ENCODE results near the gene ARAP3. TPM values are rescaled to one million over a fixed set of nuclear protein-coding genes. Genes with fewer than 3 reads are reported as not detected.

ARAP3 gene
- total and polyA plus RNA-seq, 9 of the 15 experiments (the other 6 are each of a cell fraction or from before 2014, with no cell fraction given), result 0.83 to 25.7 (median 6.4) TPM

GRCh38 chr5:141663506-141663905 lies 18.5 kb downstream of the ARAP3 start (continued):
- TF ChIP-seq GABPB1 (CRISPR knock-in tag; IDR thresholded peaks at IDR 0.05), result no peak

- Histone ChIP-seq H3K9me1 (ENCODE audit: control insufficient read depth, insufficient read depth, low read length) (peaks cover 5% of the 10 kb centered on the region), H3K79me2 (ENCODE audit: control insufficient read depth, insufficient read depth, low read length) (no peaks in the 10 kb centered on the region), H3K27ac (ENCODE audit: extremely low read depth, low read depth, low read length) (no peak overlapping the region), H3K4me3 (no peak overlapping the region), H3K36me3 (ENCODE audit: control insufficient read depth, insufficient read depth, low read length) (peaks cover 6% of the 10 kb centered on the region; the same call in 1 of the 3 replicates), H2AFZ (ENCODE audit: low read depth, low read length) (no peak overlapping the region), H3K9me3 (replicated peaks; ENCODE audit: control insufficient read depth, insufficient read depth, low read depth, low read length) (no peaks in the 10 kb centered on the region), H4K20me1 (replicated peaks; ENCODE audit: control insufficient read depth, insufficient read depth, low read length) (no peaks in the 10 kb centered on the region), H3K27me3 (ENCODE audit: control insufficient read depth in 2 of 2, insufficient read depth in 2 of 2, low read length in 2 of 2) (no peaks in the 10 kb centered on the region), H3K4me2 (ENCODE audit: insufficient read depth, low read length) (no peak overlapping the region), H3K4me1 (replicated peaks in 1 of 2; ENCODE audit: control insufficient read depth in 2 of 2, insufficient read depth in 2 of 2, low read length in 2 of 2) (peaks cover 5 to 12% of the 10 kb centered on the region in 2 experiments; a peak in 4 of 5 replicates), H3K9ac (ENCODE audit: insufficient read depth in 1 of 2, low read depth in 2 of 2, low read length in 2 of 2) (no peak overlapping the region)
- in situ Hi-C loops (cut with MboI) (no loop called here), intact Hi-C loops (cut with micrococcal nuclease) (loop anchor here (10.0 kb wide), 2 partner anchors 303 to 483 kb away; partner anchors contain the start of gene RNF14)
- CTCF ChIA-PET (ENCODE audit: low intra/inter-chr PET ratio), result no interaction called here
- TF ChIP-seq, protein P1, sequence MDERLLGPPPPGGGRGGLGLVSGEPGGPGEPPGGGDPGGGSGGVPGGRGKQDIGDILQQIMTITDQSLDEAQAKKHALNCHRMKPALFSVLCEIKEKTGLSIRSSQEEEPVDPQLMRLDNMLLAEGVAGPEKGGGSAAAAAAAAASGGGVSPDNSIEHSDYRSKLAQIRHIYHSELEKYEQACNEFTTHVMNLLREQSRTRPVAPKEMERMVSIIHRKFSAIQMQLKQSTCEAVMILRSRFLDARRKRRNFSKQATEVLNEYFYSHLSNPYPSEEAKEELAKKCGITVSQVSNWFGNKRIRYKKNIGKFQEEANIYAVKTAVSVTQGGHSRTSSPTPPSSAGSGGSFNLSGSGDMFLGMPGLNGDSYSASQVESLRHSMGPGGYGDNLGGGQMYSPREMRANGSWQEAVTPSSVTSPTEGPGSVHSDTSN (CRISPR knock-in tag; IDR thresholded peaks at IDR 0.05; ENCODE audit: low read depth), result no peak
- TF ChIP-seq, protein P1 (tag; conservative IDR thresholded peaks at IDR 0.05; ENCODE audit: low read depth), result no peak
- TF ChIP-seq ETS2 (tag; IDR thresholded peaks at IDR 0.05; ENCODE audit: borderline replicate concordance, poor library complexity, severe bottlenecking) (no peak), ZNF75A (CRISPR knock-in tag; IDR thresholded peaks at IDR 0.05) (no peak), NR1H2 (CRISPR knock-in tag; IDR thresholded peaks at IDR 0.05) (no peak), RUNX1 (IDR thresholded peaks at IDR 0.05; ENCODE audit: low read depth) (no peak), HOXB6 (CRISPR knock-in tag; IDR thresholded peaks at IDR 0.05; ENCODE audit: borderline replicate concordance) (no peak), SMC3 (conservative IDR thresholded peaks at IDR 0.05; ENCODE audit: insufficient read depth, low read depth, low read length) (no peak)
- TF ChIP-seq, protein P2, sequence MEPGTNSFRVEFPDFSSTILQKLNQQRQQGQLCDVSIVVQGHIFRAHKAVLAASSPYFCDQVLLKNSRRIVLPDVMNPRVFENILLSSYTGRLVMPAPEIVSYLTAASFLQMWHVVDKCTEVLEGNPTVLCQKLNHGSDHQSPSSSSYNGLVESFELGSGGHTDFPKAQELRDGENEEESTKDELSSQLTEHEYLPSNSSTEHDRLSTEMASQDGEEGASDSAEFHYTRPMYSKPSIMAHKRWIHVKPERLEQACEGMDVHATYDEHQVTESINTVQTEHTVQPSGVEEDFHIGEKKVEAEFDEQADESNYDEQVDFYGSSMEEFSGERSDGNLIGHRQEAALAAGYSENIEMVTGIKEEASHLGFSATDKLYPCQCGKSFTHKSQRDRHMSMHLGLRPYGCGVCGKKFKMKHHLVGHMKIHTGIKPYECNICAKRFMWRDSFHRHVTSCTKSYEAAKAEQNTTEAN (CRISPR knock-in tag; IDR thresholded peaks at IDR 0.05), result no peak
- TF ChIP-seq, protein P3, sequence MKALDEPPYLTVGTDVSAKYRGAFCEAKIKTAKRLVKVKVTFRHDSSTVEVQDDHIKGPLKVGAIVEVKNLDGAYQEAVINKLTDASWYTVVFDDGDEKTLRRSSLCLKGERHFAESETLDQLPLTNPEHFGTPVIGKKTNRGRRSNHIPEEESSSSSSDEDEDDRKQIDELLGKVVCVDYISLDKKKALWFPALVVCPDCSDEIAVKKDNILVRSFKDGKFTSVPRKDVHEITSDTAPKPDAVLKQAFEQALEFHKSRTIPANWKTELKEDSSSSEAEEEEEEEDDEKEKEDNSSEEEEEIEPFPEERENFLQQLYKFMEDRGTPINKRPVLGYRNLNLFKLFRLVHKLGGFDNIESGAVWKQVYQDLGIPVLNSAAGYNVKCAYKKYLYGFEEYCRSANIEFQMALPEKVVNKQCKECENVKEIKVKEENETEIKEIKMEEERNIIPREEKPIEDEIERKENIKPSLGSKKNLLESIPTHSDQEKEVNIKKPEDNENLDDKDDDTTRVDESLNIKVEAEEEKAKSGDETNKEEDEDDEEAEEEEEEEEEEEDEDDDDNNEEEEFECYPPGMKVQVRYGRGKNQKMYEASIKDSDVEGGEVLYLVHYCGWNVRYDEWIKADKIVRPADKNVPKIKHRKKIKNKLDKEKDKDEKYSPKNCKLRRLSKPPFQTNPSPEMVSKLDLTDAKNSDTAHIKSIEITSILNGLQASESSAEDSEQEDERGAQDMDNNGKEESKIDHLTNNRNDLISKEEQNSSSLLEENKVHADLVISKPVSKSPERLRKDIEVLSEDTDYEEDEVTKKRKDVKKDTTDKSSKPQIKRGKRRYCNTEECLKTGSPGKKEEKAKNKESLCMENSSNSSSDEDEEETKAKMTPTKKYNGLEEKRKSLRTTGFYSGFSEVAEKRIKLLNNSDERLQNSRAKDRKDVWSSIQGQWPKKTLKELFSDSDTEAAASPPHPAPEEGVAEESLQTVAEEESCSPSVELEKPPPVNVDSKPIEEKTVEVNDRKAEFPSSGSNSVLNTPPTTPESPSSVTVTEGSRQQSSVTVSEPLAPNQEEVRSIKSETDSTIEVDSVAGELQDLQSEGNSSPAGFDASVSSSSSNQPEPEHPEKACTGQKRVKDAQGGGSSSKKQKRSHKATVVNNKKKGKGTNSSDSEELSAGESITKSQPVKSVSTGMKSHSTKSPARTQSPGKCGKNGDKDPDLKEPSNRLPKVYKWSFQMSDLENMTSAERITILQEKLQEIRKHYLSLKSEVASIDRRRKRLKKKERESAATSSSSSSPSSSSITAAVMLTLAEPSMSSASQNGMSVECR (CRISPR knock-in tag; IDR thresholded peaks at IDR 0.05), result no peak
- no peak for DNase-seq (ENCODE audit: extremely low read depth in 1 of 4, low spot score in 3 of 4)
- no peak for FAIRE-seq
- POLR2A ChIA-PET, result interaction anchor here (0.7 kb wide), 1 partner anchor 10 kb away, joined by 3 read pairs; no protein-coding TSS in a partner anchor
- no peak for ATAC-seq
- BruUV-seq (replicated peaks), result no TSS peak
- WGBS (ENCODE audit: insufficient coverage, low coverage, missing lambda C conversion rate), result 66% methylated on average over 14 of the region's 17 CpGs
These were observed 20.0 kb downstream of the ARAP3 start for GRCh38 chr5:141662028-141662427.

All from K562 (cell line).